HepG2 (cell line): ENCODE data around the gene ZNF132. TPM values are rescaled to one million over a fixed set of nuclear protein-coding genes. Genes with fewer than 3 reads are reported as not detected.

Source experiments
- ARHGAP35 ChIP-seq: sonication (generic); formaldehyde crosslinking; IDR thresholded peaks from 2 replicates; pipeline ENCODE4 v1.9.0; 2022; ENCODE audit warnings: mild to moderate bottlenecking, inconsistent platforms, moderate library complexity, missing genetic modification reagents, borderline replicate concordance
- CBX2 ChIP-seq, 2 experiments: fragments of 200-600 bp in 1 of 2; sonication (generic); formaldehyde crosslinking in 1 of 2; IDR thresholded peaks; 2 replicates each; pipeline versions ENCODE4 v1.7.0 to v1.8.1; 2018 to 2022; ENCODE audit warnings: low read depth in 2 of 2, low read length in 1 of 2, mild to moderate bottlenecking in 1 of 2, missing genetic modification reagents in 1 of 2
- CSRNP1 ChIP-seq: sonication (generic); formaldehyde crosslinking; IDR thresholded peaks from 2 replicates; pipeline ENCODE4 v1.8.1; 2023; ENCODE audit warnings: mild to moderate bottlenecking, missing genetic modification reagents
- DMAP1 ChIP-seq: IDR thresholded peaks from 2 replicates; pipeline ENCODE4 v1.6.1; 2016
- EHMT2 ChIP-seq: fragments of 200-600 bp; sonication (generic); IDR thresholded peaks from 2 replicates; pipeline ENCODE4 v1.7.0; 2017; ENCODE audit warnings: antibody characterized with exemption, low read depth, low read length, borderline replicate concordance
- GTF2F1 ChIP-seq: fragments of 150-350 bp; IDR thresholded peaks from 2 replicates; pipeline ENCODE4 v1.6.1; 2014; ENCODE audit warnings: low read length
- MED8 ChIP-seq: sonication (generic); formaldehyde crosslinking; IDR thresholded peaks from 2 replicates; pipeline ENCODE4 v1.8.1; 2023; ENCODE audit warnings: mild to moderate bottlenecking, missing genetic modification reagents; ENCODE audit not compliant: insufficient replicate concordance
- MEIS2 ChIP-seq: sonication (generic); formaldehyde crosslinking; IDR thresholded peaks from 2 replicates; pipeline ENCODE4 v1.9.0; 2021; ENCODE audit warnings: mild to moderate bottlenecking, missing genetic modification reagents
- MIXL1 ChIP-seq: IDR thresholded peaks from 2 replicates; pipeline ENCODE4 v1.6.1; 2016
- MNT ChIP-seq: fragments of 450-650 bp; IDR thresholded peaks from 2 replicates; pipeline ENCODE4 v1.6.1; 2016
- NR0B2 ChIP-seq: sonication (generic); formaldehyde crosslinking; IDR thresholded peaks from 2 replicates; pipeline ENCODE4 v1.4.0; 2020; ENCODE audit warnings: mild to moderate bottlenecking, missing genetic modification reagents
- PPARG ChIP-seq: conservative IDR thresholded peaks from 2 replicates; pipeline ENCODE4 v1.6.1; 2016; ENCODE audit warnings: missing biosample characterization, missing genetic modification reagents
- RNF2 ChIP-seq: fragments of 450-650 bp; conservative IDR thresholded peaks from 2 replicates; pipeline ENCODE4 v1.6.1; 2016; ENCODE audit warnings: low read depth
- SP4 ChIP-seq: sonication (generic); formaldehyde crosslinking; IDR thresholded peaks from 2 replicates; pipeline ENCODE4 v1.8.1; 2023; ENCODE audit warnings: mild to moderate bottlenecking, missing genetic modification reagents
- TCF7L2 ChIP-seq: IDR thresholded peaks from 2 replicates; pipeline ENCODE4 v1.6.1; 2011; ENCODE audit warnings: mild to moderate bottlenecking, low read depth, low read length, moderate library complexity
- TFDP2 ChIP-seq: sonication (generic); formaldehyde crosslinking; IDR thresholded peaks from 2 replicates; pipeline ENCODE4 v1.4.0; 2020; ENCODE audit warnings: missing genetic modification reagents
- THAP9 ChIP-seq: sonication (generic); formaldehyde crosslinking; IDR thresholded peaks from 2 replicates; pipeline ENCODE4; 2020; ENCODE audit warnings: missing genetic modification reagents, mild to moderate bottlenecking, borderline replicate concordance
- ZNF558 ChIP-seq: sonication (generic); formaldehyde crosslinking; IDR thresholded peaks from 2 replicates; pipeline ENCODE4 v1.9.0; 2022; ENCODE audit warnings: mild to moderate bottlenecking, missing genetic modification reagents, borderline replicate concordance
- ZNF567 ChIP-seq: sonication (generic); formaldehyde crosslinking; IDR thresholded peaks from 2 replicates; pipeline ENCODE4 v1.8.1; 2023; ENCODE audit warnings: mild to moderate bottlenecking, missing genetic modification reagents, borderline replicate concordance
- ZNF761 ChIP-seq: sonication (generic); formaldehyde crosslinking; conservative IDR thresholded peaks from 2 replicates; pipeline ENCODE4 v1.4.0; 2020; ENCODE audit warnings: mild to moderate bottlenecking, missing genetic modification reagents
- polyA plus RNA-seq, 8 experiments: library from polyadenylated mRNA; depleted of rRNA in 3 of 8; stranded (reverse) in 7 of 8; unstranded in 1 of 8; fragments of >200 nt; fragmentation: Illumina TruSeq in 4 of 8; extraction: Trizol in 4 of 8; gene quantifications; 2 replicates each; pipeline versions ENCODE4 v1.2.1 to v1.2.3, GENCODE V29; 2011 to 2016; ENCODE audit warnings: low read depth in 4 of 8, missing spikeins in 1 of 8, mixed read lengths in 1 of 8; ENCODE audit not compliant: insufficient read depth in 1 of 8
- total RNA-seq, 5 experiments: library from RNA; depleted of rRNA; stranded (reverse); fragments of >200 nt; fragmentation: Illumina TruSeq; extraction: Trizol; gene quantifications; 2 replicates each; pipeline ENCODE4 v1.2.3, GENCODE V29; 2016; ENCODE audit warnings: low read depth in 1 of 5

ZNF132 gene
- total and polyA plus RNA-seq, 2 of the 13 experiments (the other 11 are each of a cell fraction or from before 2014, with no cell fraction given) = not detected

GRCh38 chr19:58408152-58409009 is 31.6 kb downstream of the ZNF132 start, which contains the start of gene ZNF584 (continued):
- peak; percentile 83 for TF ChIP-seq CSRNP1 (CRISPR knock-in tag)
- TF ChIP-seq TCF7L2 = no peak
- no peak for TF ChIP-seq PPARG (CRISPR knock-in tag)
- TF ChIP-seq ZNF567 = peak; percentile 47; the same call in 1 of the 2 replicates
- no peak for TF ChIP-seq MNT
- TF ChIP-seq ZNF761 = peak; percentile 83; the same call in 1 of the 2 replicates
- no peak for TF ChIP-seq ARHGAP35 (CRISPR knock-in tag)
- peak; percentile 54; the same call in 1 of the 2 replicates for TF ChIP-seq DMAP1 (CRISPR knock-in tag)
- no peak; the same call in 1 of the 2 replicates for TF ChIP-seq MEIS2
- no peak for TF ChIP-seq GTF2F1
- no peak for TF ChIP-seq CBX2 (IDR thresholded peaks at IDR 0.05; ENCODE audit: low read depth, low read length)
- no peak for TF ChIP-seq CBX2 (CRISPR knock-in tag; IDR thresholded peaks at IDR 0.05; ENCODE audit: low read depth)
- TF ChIP-seq MIXL1 (CRISPR knock-in tag) = no peak
- TF ChIP-seq RNF2 = peak; percentile 6; the same call in 1 of the 2 replicates
- 0 out of 2 replicates have a peak, but pooled peaks have one; percentile 72 for TF ChIP-seq TFDP2 (CRISPR knock-in tag)
- TF ChIP-seq EHMT2 = no peak
- peak; percentile 37; the same call in 1 of the 2 replicates for TF ChIP-seq NR0B2
- no peak for TF ChIP-seq MED8 (CRISPR knock-in tag)
- TF ChIP-seq ZNF558 (CRISPR knock-in tag) = no peak; the same call in 1 of the 2 replicates
- peak; percentile 90 for TF ChIP-seq SP4
- TF ChIP-seq THAP9 = peak; percentile 59; the same call in 1 of the 2 replicates
